ENCODE data around the gene PIRT.

PIRT gene

GRCh38 chr17:10787306-10788045, 50.4 kb downstream of the PIRT start:
- DNase-seq (ENCODE audit: low spot score), result no peak

GRCh38 chr17:10785295-10785694, 52.6 kb downstream of the PIRT start:
- no peak for DNase-seq (ENCODE audit: low spot score)

DNA sequence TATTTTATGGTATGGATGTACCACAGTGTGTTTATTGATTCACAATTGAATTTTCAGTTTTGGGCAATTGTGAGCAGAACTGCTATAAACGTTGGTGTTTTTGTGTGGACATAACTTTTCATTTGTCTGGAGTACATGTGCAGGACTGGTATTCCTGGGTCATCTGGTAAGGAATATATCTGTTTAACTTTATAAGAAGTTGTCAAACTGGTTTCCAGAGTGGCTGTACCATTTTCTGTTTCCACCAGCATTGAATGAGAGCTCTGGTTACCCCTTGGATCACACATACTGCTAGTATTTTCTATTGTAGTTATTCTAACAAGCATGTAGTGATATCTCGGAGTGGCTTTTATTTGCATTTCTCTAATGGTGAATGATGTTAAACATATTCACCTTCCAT, 58.3 kb downstream of the PIRT start:
- DNase-seq (ENCODE audit: low spot score), result no peak

DNA sequence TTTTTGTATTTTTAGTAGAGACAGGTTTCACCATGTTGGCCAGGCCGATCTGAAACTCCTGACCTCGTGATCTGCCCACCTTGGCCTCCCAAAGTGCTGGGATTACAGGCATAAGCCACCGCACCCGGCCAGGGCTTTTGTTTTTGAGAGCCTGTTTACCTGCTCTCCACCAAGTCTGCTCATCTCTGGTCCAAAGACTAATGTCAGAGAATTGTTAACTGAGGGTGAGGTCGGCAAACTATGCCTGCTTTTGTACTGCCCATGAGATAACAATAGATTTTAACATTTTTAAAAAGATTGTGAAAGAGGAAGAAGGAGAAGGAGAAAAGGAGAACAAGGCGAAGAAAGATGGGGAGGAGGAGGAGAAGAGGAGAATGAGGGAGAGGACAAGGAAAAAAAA, 60.0 kb downstream of the PIRT start:
- no peak for DNase-seq (ENCODE audit: low spot score)

DNA sequence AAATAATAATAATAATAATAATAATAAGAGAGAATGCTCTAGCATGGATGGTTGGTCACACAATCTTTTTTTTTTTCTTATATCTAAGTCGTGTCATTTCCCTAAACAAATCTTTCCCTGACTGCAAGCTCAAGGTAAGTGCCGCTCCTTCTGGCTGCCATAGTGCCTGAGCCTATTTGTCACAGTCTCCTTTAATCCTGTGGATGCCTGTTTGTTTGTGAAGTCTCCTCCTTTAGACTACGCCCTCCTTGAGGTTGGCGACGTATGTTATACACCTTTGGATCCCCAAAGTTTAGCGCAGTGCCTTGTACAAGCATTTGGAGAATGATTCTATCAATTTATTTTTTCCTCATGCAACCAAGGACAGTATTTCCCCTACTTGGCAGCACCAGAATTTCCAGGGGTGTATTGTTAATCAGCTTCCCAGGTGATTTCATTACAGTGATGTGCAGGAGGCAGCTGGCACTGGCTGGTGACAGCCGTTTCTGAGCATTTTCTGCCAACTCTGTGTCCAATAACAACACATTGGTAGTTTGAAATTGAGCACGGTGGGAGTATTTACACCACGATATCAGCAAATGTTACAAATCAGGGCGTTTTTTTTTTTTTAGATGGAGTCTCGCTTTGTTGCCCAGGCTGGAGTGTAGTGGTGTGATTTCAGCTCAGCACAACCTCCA, 60.6 kb downstream of the PIRT start:
- no peak for DNase-seq (ENCODE audit: low spot score)

GRCh38 chr17:10776381-10776780, 61.5 kb downstream of the PIRT start:
- no peak for DNase-seq (ENCODE audit: low spot score)

DNA sequence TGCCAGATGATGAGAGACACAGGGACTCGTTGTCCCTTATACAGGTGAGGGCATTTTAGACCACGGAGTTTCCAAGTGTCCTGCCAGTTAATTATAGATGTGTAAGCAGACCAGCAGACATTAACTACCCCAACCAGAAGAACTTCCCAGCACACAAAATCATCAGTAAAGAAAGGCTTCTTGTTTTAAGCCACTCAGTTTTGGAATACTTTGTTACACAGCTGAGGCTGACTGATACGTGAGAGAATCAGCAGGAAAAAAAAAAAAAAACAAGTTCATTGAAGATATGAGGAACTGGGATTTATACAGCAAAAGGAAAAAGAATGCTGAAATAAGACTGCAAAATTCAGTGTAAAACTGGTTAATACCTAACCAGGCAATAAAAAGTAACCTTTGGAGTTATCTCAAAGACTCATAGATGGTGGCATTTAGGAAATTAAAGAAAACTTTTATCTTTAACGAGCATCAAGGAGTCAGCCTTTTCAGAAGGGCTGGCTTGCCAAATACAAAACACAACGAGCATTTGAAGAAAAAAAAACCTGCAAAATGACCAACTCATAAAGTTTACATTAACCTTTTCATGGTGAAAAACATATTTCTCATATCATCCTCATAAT, 62.0 kb downstream of the PIRT start:
- DNase-seq (ENCODE audit: low spot score), result no peak

DNA sequence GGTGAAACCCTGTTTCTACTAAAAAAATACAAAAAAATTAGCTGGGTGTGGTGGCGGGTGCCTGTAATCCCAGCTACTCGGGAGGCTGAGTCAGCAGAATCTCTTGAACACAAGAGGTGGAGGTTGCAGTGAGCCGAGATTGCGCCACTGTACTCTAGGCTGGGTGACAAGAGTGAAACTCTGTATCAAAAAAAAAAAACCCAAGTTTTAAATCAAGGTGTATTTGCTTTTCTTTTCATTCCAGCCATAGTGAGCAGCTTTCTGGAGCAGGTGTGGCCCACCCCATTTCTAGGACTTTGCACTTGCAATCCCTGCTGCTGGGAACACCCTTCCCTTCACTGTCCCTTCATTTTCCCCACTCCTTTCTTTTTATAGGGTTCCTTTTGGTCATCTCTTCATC, 62.8 kb downstream of the PIRT start:
- DNase-seq (ENCODE audit: low spot score), result no peak

GRCh38 chr17:10773391-10773790, 64.5 kb downstream of the PIRT start:
- DNase-seq (ENCODE audit: low spot score), result no peak

Measured in kidney capillary endothelial cell (primary cell).